ENCODE data around the gene CCNDBP1.

CCNDBP1 gene

DNA sequence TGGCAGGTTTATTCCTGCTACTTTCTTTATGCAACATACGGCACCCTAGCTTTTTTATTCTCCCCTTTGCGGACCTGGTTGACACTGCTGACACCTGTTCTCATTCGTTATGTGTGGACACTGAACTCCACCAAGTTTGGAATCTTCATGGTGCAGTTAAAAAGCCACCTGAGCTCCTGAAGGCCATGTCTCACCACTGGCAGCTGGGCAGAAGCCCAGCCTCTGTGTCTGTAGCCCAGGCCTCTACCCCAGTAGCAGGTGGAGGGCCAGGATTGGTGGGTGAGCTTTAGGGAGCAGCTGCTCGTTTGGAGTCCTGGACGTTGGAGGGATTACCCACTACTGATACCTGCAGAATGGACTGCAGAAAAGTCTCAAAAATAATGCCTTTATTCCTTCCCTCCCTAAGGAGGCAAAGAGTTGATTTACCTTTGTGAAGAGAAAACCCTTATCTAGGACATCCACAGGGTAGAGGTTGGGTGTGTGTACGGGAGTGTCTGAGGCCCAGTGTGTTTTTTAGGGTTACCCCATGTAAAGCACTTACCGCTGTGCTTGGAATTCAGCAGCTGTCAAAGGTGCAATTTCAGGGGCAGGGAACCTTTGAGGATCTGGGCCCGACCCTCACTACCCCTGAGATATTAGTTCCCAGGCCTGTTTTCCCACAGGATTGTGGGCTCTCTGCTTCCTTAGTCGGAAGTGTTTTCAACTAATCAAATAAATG lies 637 bp upstream of the CCNDBP1 start:
- H3K4me3 ChIP-seq (replicated peaks; ENCODE audit: low read depth, low read length), result peak overlapping the region; percentile 80
- TF ChIP-seq, protein P1, sequence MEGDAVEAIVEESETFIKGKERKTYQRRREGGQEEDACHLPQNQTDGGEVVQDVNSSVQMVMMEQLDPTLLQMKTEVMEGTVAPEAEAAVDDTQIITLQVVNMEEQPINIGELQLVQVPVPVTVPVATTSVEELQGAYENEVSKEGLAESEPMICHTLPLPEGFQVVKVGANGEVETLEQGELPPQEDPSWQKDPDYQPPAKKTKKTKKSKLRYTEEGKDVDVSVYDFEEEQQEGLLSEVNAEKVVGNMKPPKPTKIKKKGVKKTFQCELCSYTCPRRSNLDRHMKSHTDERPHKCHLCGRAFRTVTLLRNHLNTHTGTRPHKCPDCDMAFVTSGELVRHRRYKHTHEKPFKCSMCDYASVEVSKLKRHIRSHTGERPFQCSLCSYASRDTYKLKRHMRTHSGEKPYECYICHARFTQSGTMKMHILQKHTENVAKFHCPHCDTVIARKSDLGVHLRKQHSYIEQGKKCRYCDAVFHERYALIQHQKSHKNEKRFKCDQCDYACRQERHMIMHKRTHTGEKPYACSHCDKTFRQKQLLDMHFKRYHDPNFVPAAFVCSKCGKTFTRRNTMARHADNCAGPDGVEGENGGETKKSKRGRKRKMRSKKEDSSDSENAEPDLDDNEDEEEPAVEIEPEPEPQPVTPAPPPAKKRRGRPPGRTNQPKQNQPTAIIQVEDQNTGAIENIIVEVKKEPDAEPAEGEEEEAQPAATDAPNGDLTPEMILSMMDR (IDR thresholded peaks at IDR 0.05; ENCODE audit: low read length, missing control alignments), result no peak
- DNase-seq (ENCODE audit: low read depth), result no peak

DNA sequence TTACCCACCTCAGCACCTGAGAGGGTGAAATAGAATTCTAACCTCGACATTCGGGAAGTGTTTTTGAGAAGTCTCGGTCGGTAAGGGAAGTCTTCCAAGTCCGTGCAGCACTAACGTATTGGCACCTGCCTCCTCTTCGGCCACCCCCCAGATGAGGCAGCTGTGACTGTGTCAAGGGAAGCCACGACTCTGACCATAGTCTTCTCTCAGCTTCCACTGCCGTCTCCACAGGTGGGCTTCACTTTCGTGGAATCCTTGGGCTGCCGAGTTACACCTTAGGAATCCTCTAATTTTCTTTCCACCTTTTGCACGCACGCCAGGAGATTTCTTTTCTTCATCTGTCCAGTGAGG lies 775 bp downstream of the CCNDBP1 start:
- peak overlapping the region; percentile 80 for H3K4me3 ChIP-seq (replicated peaks; ENCODE audit: low read depth, low read length)
- TF ChIP-seq, protein P1 (IDR thresholded peaks at IDR 0.05; ENCODE audit: low read length, missing control alignments), result no peak
- no peak for DNase-seq (ENCODE audit: low read depth)

DNA sequence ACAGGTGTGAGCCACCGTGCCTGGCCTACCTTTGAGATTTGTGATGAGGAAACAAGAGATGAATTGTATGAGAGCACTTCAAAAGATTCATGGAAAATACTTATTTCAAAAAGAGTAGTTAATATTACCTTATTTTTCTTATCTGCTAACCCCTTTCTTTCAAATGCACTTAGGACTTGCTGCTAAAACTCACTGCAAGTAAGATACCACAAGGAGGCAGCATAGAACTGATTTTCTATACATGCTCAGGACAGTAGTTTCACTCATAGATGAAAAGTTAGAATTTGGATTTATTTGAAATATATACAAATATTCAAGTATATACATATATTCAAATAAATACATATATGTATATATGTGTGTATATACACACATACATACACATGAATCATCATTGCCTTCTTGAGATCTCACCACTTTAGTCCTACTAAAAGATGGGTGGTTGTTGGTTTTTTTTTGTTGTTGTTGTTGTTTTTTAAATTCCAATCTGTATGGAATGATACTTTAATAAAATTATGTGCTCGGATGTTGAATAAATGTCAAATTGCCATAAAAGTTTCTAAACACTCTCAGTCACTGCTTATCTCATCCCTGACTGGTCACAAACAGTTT lies 2.4 kb downstream of the CCNDBP1 start:
- no peak overlapping the region for H3K4me3 ChIP-seq (replicated peaks; ENCODE audit: low read depth, low read length)
- TF ChIP-seq, protein P1 (IDR thresholded peaks at IDR 0.05; ENCODE audit: low read length, missing control alignments), result peak; percentile 78
- DNase-seq (ENCODE audit: low read depth), result peak; percentile 76

DNA sequence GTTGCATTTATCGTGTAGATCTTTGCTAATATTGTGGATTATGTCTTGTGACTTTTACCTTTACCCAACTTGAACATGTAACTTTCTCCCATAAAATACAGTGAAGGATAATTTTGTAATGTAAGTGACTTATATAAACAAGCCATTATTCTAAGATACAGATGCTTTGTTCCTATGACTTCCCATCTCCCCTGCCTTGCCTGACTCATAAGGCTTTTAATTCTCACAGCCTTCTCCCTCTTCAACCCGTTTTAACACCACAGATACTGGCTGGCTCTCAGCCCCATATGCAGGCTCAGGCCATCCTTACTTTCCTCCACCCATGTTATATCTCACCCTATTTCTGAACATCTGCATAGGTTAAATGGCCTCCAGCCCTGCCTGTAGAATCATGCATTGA lies 4.1 kb downstream of the CCNDBP1 start:
- H3K4me3 ChIP-seq (replicated peaks; ENCODE audit: low read depth, low read length), result no peak overlapping the region
- DNase-seq (ENCODE audit: low read depth), result no peak
- TF ChIP-seq, protein P1 (IDR thresholded peaks at IDR 0.05; ENCODE audit: low read length, missing control alignments), result no peak

GRCh38 chr15:43190178-43190577 lies 5.0 kb downstream of the CCNDBP1 start:
- TF ChIP-seq, protein P1 (IDR thresholded peaks at IDR 0.05; ENCODE audit: low read length, missing control alignments), result no peak
- DNase-seq (ENCODE audit: low read depth), result peak; percentile 51
- H3K4me3 ChIP-seq (replicated peaks; ENCODE audit: low read depth, low read length), result no peak overlapping the region

- DNase-seq (ENCODE audit: low read depth), result no peak
- no peak overlapping the region for H3K4me3 ChIP-seq (replicated peaks; ENCODE audit: low read depth, low read length)
- TF ChIP-seq, protein P1 (IDR thresholded peaks at IDR 0.05; ENCODE audit: low read length, missing control alignments), result no peak
Observed at GRCh38 chr15:43193710-43194109, 8.5 kb downstream of the CCNDBP1 start.

- TF ChIP-seq, protein P1 (IDR thresholded peaks at IDR 0.05; ENCODE audit: low read length, missing control alignments), result no peak
- no peak for DNase-seq (ENCODE audit: low read depth)
- no peak overlapping the region for H3K4me3 ChIP-seq (replicated peaks; ENCODE audit: low read depth, low read length)
Observed at GRCh38 chr15:43194795-43195194, 9.6 kb downstream of the CCNDBP1 start.
